Smooth muscle cell (in vitro differentiated cells): ENCODE measurements around the gene C1QTNF12. TPM values are rescaled to one million over a fixed set of nuclear protein-coding genes. Genes with fewer than 3 reads are reported as not detected.

Experiments
- DNase-seq: peaks from one replicate; lab custom pipeline; 2025; ENCODE audit not compliant: unreplicated experiment; lab: John Stamatoyannopoulos, UW
- H2AFZ ChIP-seq: fragments of 200-600 bp; sonication (generic); 2 replicates; pipeline ENCODE4 v1.6.0; 2016; ENCODE audit warnings: antibody characterized with exemption, low read depth, mild to moderate bottlenecking
- H3F3A ChIP-seq: fragments of 200-600 bp; sonication (generic); 2 replicates; pipeline ENCODE4 v1.6.0; 2017; ENCODE audit warnings: antibody characterized with exemption, low read depth
- H3K27ac ChIP-seq: fragments of 200-600 bp; sonication (generic); 2 replicates; pipeline ENCODE4 v1.5.1; 2016; ENCODE audit warnings: low read depth, mild to moderate bottlenecking
- H3K27me3 ChIP-seq: fragments of 200-600 bp; sonication (generic); 2 replicates; pipeline ENCODE4 v1.6.1; 2016; ENCODE audit warnings: low read depth, mild to moderate bottlenecking
- H3K36me3 ChIP-seq: fragments of 200-600 bp; sonication (generic); 2 replicates; pipeline ENCODE4 v1.5.1; 2016; ENCODE audit warnings: low read depth
- H3K4me1 ChIP-seq: fragments of 200-600 bp; sonication (generic); 2 replicates; pipeline ENCODE4 v1.5.1; 2016; ENCODE audit warnings: low read depth
- H3K4me2 ChIP-seq: fragments of 200-600 bp; sonication (generic); 2 replicates; pipeline ENCODE4 v1.6.0; 2016; ENCODE audit warnings: mild to moderate bottlenecking
- H3K4me3 ChIP-seq: fragments of 200-600 bp; sonication (generic); 2 replicates; pipeline ENCODE4 v1.5.1; 2016; ENCODE audit warnings: mild to moderate bottlenecking
- H3K79me2 ChIP-seq: fragments of 200-600 bp; sonication (generic); 2 replicates; pipeline ENCODE4 v1.6.0; 2016; ENCODE audit warnings: low read depth, mild to moderate bottlenecking
- H3K9ac ChIP-seq: fragments of 200-600 bp; sonication (generic); 2 replicates; pipeline ENCODE4 v1.6.0; 2016; ENCODE audit warnings: low read depth
- H3K9me3 ChIP-seq: fragments of 200-600 bp; sonication (generic); replicated peaks from 2 replicates; pipeline ENCODE4 v1.5.1; 2016; ENCODE audit warnings: low read depth
- H4K20me1 ChIP-seq: fragments of 200-600 bp; sonication (generic); 2 replicates; pipeline ENCODE4 v1.6.0; 2016; ENCODE audit warnings: low read depth
- WGBS: methylation state at CpG from one replicate; pipeline ENCODE4 v1.1.7; 2016; ENCODE audit warnings: low lambda C conversion rate; 5-methylcytosine and 5-hydroxymethylcytosine counted together
- polyA plus RNA-seq: library from polyadenylated mRNA; unstranded; fragments of >200 nt; fragmentation: Nextera tagmentation; extraction: Ambion mirVana; gene quantifications from 2 replicates; pipeline ENCODE4 v1.2.1, GENCODE V29; 2016
- total RNA-seq: library from RNA; depleted of rRNA; stranded (reverse); fragments of >200 nt; gene quantifications from 2 replicates; pipeline ENCODE4 v1.2.3, GENCODE V29; 2014
- TF ChIP-seq, protein P1 (sequence below): fragments of 200-600 bp; sonication (generic); IDR thresholded peaks from 2 replicates; pipeline ENCODE4 v1.5.1; 2017; ENCODE audit warnings: borderline replicate concordance, mild to moderate bottlenecking, antibody characterized with exemption; ENCODE audit not compliant: insufficient read depth, poor library complexity, severe bottlenecking

Gene C1QTNF12
- total and polyA plus RNA-seq, 2 experiments from 2014 or later, result 1.8 to 5.4 TPM

DNA sequence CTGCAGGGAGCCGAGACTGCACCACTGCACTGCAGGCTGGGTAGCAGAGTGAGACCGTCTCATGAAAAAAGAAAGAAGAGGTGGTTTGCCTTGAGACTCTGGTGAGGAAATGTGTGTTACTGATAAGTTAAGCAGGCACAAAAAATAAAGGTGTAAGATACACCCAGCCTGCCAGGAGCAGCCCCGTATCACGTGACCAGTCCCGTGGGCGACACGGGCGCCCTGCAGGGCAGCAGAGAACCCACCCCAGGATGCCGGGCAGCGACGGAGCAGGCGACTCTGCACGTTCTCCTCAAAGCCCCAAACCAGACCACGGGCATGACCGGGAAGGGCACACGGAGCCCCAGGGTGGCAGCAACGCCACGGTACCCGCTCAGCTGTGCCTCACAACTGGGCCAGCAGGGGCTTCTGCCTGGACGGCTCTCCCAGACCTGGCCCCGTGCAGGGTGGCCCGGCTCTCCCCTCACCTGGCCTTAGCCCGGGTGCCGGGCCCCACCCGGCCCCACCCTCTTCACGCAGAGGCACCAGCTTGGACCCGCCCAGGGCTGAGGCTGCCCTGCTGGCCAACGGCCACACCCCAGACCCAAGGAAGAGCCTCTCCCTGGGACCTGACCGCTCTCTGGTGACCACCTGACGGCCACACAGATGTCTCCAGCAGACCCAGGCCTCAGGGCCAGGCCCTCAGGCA, 24.5 kb downstream of the C1QTNF12 start:
- no peak overlapping the region for H3K4me3 ChIP-seq
- no peaks in the 10 kb centered on the region for H3K9me3 ChIP-seq
- H2AFZ ChIP-seq, result no peak overlapping the region
- no peak overlapping the region for H3K9ac ChIP-seq
- TF ChIP-seq, protein P1, sequence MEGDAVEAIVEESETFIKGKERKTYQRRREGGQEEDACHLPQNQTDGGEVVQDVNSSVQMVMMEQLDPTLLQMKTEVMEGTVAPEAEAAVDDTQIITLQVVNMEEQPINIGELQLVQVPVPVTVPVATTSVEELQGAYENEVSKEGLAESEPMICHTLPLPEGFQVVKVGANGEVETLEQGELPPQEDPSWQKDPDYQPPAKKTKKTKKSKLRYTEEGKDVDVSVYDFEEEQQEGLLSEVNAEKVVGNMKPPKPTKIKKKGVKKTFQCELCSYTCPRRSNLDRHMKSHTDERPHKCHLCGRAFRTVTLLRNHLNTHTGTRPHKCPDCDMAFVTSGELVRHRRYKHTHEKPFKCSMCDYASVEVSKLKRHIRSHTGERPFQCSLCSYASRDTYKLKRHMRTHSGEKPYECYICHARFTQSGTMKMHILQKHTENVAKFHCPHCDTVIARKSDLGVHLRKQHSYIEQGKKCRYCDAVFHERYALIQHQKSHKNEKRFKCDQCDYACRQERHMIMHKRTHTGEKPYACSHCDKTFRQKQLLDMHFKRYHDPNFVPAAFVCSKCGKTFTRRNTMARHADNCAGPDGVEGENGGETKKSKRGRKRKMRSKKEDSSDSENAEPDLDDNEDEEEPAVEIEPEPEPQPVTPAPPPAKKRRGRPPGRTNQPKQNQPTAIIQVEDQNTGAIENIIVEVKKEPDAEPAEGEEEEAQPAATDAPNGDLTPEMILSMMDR, result no peak
- no peak for DNase-seq
- H3K4me2 ChIP-seq, result no peak overlapping the region
- H3K36me3 ChIP-seq, result no peaks in the 10 kb centered on the region
- peaks cover 54% of the 10 kb centered on the region for H4K20me1 ChIP-seq
- WGBS, result 97% methylated on average over 27 of the region's 30 CpGs
- peaks cover 26% of the 10 kb centered on the region for H3K79me2 ChIP-seq
- no peaks in the 10 kb centered on the region for H3F3A ChIP-seq
- H3K4me1 ChIP-seq, result no peaks in the 10 kb centered on the region
- no peak overlapping the region for H3K27ac ChIP-seq
- no peaks in the 10 kb centered on the region for H3K27me3 ChIP-seq

- no peaks in the 10 kb centered on the region for H3K9me3 ChIP-seq
- H3K9ac ChIP-seq, result no peak overlapping the region
- TF ChIP-seq, protein P1, result no peak
- H3K27ac ChIP-seq, result no peak overlapping the region
- no peak for DNase-seq
- H4K20me1 ChIP-seq, result peaks cover 35% of the 10 kb centered on the region
- H2AFZ ChIP-seq, result no peak overlapping the region
- H3K79me2 ChIP-seq, result peaks cover 12% of the 10 kb centered on the region
- WGBS, result 95% methylated on average over 24 of the region's 24 CpGs
- H3K27me3 ChIP-seq, result no peaks in the 10 kb centered on the region
- H3K4me2 ChIP-seq, result no peak overlapping the region
- H3K4me1 ChIP-seq, result no peaks in the 10 kb centered on the region
- no peaks in the 10 kb centered on the region for H3F3A ChIP-seq
- no peaks in the 10 kb centered on the region for H3K36me3 ChIP-seq
- H3K4me3 ChIP-seq, result no peak overlapping the region
These were observed 26.3 kb downstream of the C1QTNF12 start for GRCh38 chr1:1220197-1220596.

DNA sequence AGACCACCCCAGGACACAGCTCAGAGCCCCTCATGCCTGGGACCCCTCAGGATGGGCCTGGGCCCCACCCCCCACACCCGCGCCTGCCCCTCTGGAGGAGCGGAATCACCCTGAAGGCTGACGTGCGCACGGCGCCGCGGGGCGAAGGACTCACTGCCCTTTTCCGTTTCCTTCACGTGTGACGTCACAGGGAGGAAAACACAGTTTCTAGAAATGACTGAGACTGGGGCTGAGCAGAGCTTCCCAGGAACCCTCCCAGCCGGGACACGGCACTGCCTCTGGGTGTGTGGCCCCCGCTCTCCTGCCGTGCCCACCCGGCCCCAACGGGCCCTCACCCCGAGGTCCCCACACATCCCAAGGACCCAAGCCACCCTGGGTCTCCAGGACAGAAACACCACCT, 27.2 kb downstream of the C1QTNF12 start:
- TF ChIP-seq, protein P1, result no peak
- Histone ChIP-seq H3K9ac (no peak overlapping the region), H4K20me1 (peaks cover 27% of the 10 kb centered on the region), H3K27me3 (no peaks in the 10 kb centered on the region), H3K79me2 (peaks cover 4% of the 10 kb centered on the region), H3K4me1 (no peaks in the 10 kb centered on the region), H3K36me3 (no peaks in the 10 kb centered on the region), H3K4me3 (no peak overlapping the region), H3K9me3 (no peaks in the 10 kb centered on the region), H3K4me2 (no peak overlapping the region), H3F3A (no peaks in the 10 kb centered on the region), H2AFZ (no peak overlapping the region), H3K27ac (no peak overlapping the region)
- WGBS, result 99% methylated on average over 14 of the region's 20 CpGs
- no peak for DNase-seq

DNA sequence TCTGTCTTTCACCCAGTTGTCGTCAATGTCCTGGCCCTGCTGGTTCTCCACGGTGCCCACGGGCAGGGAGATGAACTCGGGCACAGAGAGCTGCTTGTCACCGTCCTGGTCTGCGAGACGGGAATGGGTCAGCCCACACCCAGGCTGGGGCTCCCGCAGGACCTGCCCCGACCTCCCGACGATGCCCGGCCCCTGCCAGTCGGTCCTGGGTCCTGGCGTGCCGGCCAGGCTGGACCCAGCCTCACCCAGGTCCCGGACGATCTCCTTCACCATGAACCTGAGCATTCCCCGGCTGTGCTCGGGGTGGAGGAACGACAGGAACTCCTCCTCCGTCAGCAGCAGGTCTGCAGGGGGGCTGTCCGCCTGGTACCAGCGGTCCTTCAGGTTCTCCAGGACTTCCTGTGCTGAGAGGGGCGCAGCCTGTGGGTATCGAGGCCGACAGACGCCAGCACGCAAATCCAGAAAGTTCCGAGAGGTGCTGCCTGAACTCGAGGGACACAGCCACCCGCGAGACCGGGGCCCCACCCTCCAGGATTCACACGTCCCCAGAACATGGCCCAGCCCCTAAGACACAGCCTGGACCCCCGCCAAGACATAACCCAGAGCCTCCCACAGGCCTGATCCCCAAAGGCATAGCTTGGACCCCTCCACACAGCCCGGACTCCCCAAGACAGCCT, 27.9 kb downstream of the C1QTNF12 start:
- 97% methylated on average over 29 of the region's 36 CpGs for WGBS
- Histone ChIP-seq H3K4me1 (no peaks in the 10 kb centered on the region), H3K27me3 (no peaks in the 10 kb centered on the region), H3K27ac (no peak overlapping the region), H3K4me3 (no peak overlapping the region), H3K4me2 (no peak overlapping the region), H3K36me3 (no peaks in the 10 kb centered on the region), H3K9me3 (no peaks in the 10 kb centered on the region), H4K20me1 (peaks cover 22% of the 10 kb centered on the region), H2AFZ (no peak overlapping the region), H3K9ac (no peak overlapping the region), H3K79me2 (no peaks in the 10 kb centered on the region), H3F3A (no peaks in the 10 kb centered on the region)
- TF ChIP-seq, protein P1, result no peak
- no peak for DNase-seq
